HCT116 (cell line): ENCODE results near the gene RFPL4A.

Experiments
- RAD21 ChIP-seq: IDR thresholded peaks from 2 replicates; pipeline ENCODE4 v1.6.1; 2012; ENCODE audit warnings: low read depth, mild to moderate bottlenecking
- TF ChIP-seq, protein P1 (sequence below), 3 experiments: fragments of 200-600 bp in 1 of 3; sonication (generic) in 1 of 3; IDR thresholded peaks in 2 of 3; conservative IDR thresholded peaks in 1 of 3; 2 replicates each; pipeline ENCODE4 v1.5.1; 2012 to 2017; ENCODE audit warnings: low read depth in 2 of 3, low read length in 2 of 3, antibody characterized with exemption in 1 of 3, borderline replicate concordance in 1 of 3, control low read depth in 1 of 3, mild to moderate bottlenecking in 1 of 3, mixed read lengths in 1 of 3, mixed run types in 1 of 3, moderate library complexity in 1 of 3; ENCODE audit not compliant: insufficient read depth in 1 of 3

DNA sequence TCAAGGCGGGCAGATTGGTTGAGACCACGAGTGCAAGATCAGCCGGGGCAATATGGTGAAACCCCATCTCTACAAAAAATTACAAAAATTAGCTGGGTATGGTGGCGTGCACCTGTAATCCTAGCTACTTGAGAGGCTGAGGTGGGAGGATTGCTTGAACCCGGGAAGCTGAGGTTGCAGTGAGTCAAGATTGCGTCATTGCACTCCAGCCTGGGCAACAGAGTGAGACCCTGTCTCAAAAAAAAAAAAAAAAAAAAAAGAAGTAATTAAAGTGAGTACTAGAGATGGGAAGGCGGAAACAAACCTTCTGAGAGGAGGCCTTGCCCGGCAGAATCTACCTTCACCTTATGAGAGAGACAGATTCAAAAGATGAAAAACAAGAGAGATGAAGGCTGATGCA lies 35.4 kb upstream of the RFPL4A start:
- TF ChIP-seq, protein P1, sequence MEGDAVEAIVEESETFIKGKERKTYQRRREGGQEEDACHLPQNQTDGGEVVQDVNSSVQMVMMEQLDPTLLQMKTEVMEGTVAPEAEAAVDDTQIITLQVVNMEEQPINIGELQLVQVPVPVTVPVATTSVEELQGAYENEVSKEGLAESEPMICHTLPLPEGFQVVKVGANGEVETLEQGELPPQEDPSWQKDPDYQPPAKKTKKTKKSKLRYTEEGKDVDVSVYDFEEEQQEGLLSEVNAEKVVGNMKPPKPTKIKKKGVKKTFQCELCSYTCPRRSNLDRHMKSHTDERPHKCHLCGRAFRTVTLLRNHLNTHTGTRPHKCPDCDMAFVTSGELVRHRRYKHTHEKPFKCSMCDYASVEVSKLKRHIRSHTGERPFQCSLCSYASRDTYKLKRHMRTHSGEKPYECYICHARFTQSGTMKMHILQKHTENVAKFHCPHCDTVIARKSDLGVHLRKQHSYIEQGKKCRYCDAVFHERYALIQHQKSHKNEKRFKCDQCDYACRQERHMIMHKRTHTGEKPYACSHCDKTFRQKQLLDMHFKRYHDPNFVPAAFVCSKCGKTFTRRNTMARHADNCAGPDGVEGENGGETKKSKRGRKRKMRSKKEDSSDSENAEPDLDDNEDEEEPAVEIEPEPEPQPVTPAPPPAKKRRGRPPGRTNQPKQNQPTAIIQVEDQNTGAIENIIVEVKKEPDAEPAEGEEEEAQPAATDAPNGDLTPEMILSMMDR (IDR thresholded peaks at IDR 0.05 in 2 of 3, conservative IDR thresholded peaks at IDR 0.05 in 1 of 3; ENCODE audit: borderline replicate concordance in 1 of 3, insufficient read depth in 1 of 3, low read depth in 2 of 3, low read length in 2 of 3): no peak
- no peak for TF ChIP-seq RAD21
